Measurements from ENCODE around the gene CHMP5. TPM values are rescaled to one million over a fixed set of nuclear protein-coding genes. Genes with fewer than 3 reads are reported as not detected.

The CHMP5 gene
- total RNA-seq, 1 experiment from 2014 or later: 74.4 TPM

- Histone ChIP-seq H3K4me3 (ENCODE audit: low read depth, low read length, poor library complexity, severe bottlenecking) (no peak overlapping the region), H3K4me1 (ENCODE audit: insufficient read depth, low read length, poor library complexity, severe bottlenecking) (no peaks in the 10 kb centered on the region), H3K9me3 (ENCODE audit: low read depth, low read length, poor library complexity, severe bottlenecking) (no peaks in the 10 kb centered on the region), H3K27me3 (replicated peaks; ENCODE audit: insufficient read depth, low read depth, low read length, poor library complexity) (no peaks in the 10 kb centered on the region), H3K36me3 (ENCODE audit: insufficient read depth, low read length, poor library complexity, severe bottlenecking) (no peaks in the 10 kb centered on the region), H3K27ac (ENCODE audit: low read depth, low read length, poor library complexity, severe bottlenecking) (no peak overlapping the region)
- POLR2A ChIA-PET (ENCODE audit: low non-redundant PET): no interaction called here
- CTCF ChIA-PET: no interaction called here
- TF ChIP-seq CTCF (conservative IDR thresholded peaks at IDR 0.05; ENCODE audit: low read depth, low read length) (no peak), EZH2 (IDR thresholded peaks at IDR 0.05; ENCODE audit: borderline replicate concordance, low read depth, low read length, poor library complexity, severe bottlenecking) (no peak)
- no peak for DNase-seq (ENCODE audit: low spot score)
- BruUV-seq (replicated peaks): no TSS peak
- intact Hi-C loops (cut with micrococcal nuclease; ENCODE audit: unreplicated experiment): no loop called here
Observed at GRCh38 chr9:33232815-33233214, 32.0 kb upstream of the CHMP5 start.

GRCh38 chr9:33233626-33234342, 31.1 kb upstream of the CHMP5 start:
- Histone ChIP-seq H3K4me1 (ENCODE audit: insufficient read depth, low read length, poor library complexity, severe bottlenecking) (no peaks in the 10 kb centered on the region), H3K9me3 (ENCODE audit: low read depth, low read length, poor library complexity, severe bottlenecking) (no peaks in the 10 kb centered on the region), H3K36me3 (ENCODE audit: insufficient read depth, low read length, poor library complexity, severe bottlenecking) (no peaks in the 10 kb centered on the region), H3K27me3 (replicated peaks; ENCODE audit: insufficient read depth, low read depth, low read length, poor library complexity) (no peaks in the 10 kb centered on the region), H3K4me3 (ENCODE audit: low read depth, low read length, poor library complexity, severe bottlenecking) (no peak overlapping the region), H3K27ac (ENCODE audit: low read depth, low read length, poor library complexity, severe bottlenecking) (no peak overlapping the region)
- DNase-seq (ENCODE audit: low spot score): peak; percentile 18
- no TSS peak for BruUV-seq (replicated peaks)
- TF ChIP-seq EZH2 (IDR thresholded peaks at IDR 0.05; ENCODE audit: borderline replicate concordance, low read depth, low read length, poor library complexity, severe bottlenecking) (no peak), CTCF (conservative IDR thresholded peaks at IDR 0.05; ENCODE audit: low read depth, low read length) (no peak)
- intact Hi-C loops (cut with micrococcal nuclease; ENCODE audit: unreplicated experiment): no loop called here
- CTCF ChIA-PET: no interaction called here
- POLR2A ChIA-PET (ENCODE audit: low non-redundant PET): no interaction called here

- no TSS peak for BruUV-seq (replicated peaks)
- POLR2A ChIA-PET (ENCODE audit: low non-redundant PET): no interaction called here
- no peaks in the 10 kb centered on the region for H3K36me3 ChIP-seq (ENCODE audit: insufficient read depth, low read length, poor library complexity, severe bottlenecking)
- intact Hi-C loops (cut with micrococcal nuclease; ENCODE audit: unreplicated experiment): no loop called here
- DNase-seq (ENCODE audit: low spot score): no peak
- no peak overlapping the region for H3K27ac ChIP-seq (ENCODE audit: low read depth, low read length, poor library complexity, severe bottlenecking)
- H3K27me3 ChIP-seq (replicated peaks; ENCODE audit: insufficient read depth, low read depth, low read length, poor library complexity): no peaks in the 10 kb centered on the region
- no peak overlapping the region for H3K4me3 ChIP-seq (ENCODE audit: low read depth, low read length, poor library complexity, severe bottlenecking)
- H3K9me3 ChIP-seq (ENCODE audit: low read depth, low read length, poor library complexity, severe bottlenecking): no peaks in the 10 kb centered on the region
- CTCF ChIA-PET: no interaction called here
- H3K4me1 ChIP-seq (ENCODE audit: insufficient read depth, low read length, poor library complexity, severe bottlenecking): no peaks in the 10 kb centered on the region
- TF ChIP-seq CTCF (conservative IDR thresholded peaks at IDR 0.05; ENCODE audit: low read depth, low read length) (no peak), EZH2 (IDR thresholded peaks at IDR 0.05; ENCODE audit: borderline replicate concordance, low read depth, low read length, poor library complexity, severe bottlenecking) (no peak)
Observed at GRCh38 chr9:33234511-33235467, 30.1 kb upstream of the CHMP5 start.
